H7 (cell line): ENCODE results near the gene PCBP1. TPM values are rescaled to one million over a fixed set of nuclear protein-coding genes. Genes with fewer than 3 reads are reported as not detected.
"Not testable (repeated sequence)": the region's sequence is repeated elsewhere in the genome, so short reads cannot be mapped to it uniquely, and the experiment has no call there.

Experiments
- DNase-seq: peaks from one replicate; pipeline ENCODE4 v3.0.0; 2012
- H3K27me3 ChIP-seq: 2 replicates; pipeline ENCODE4 v1.6.0; 2011; ENCODE audit warnings: mild to moderate bottlenecking, low read length; ENCODE audit not compliant: control insufficient read depth, insufficient read depth
- H3K36me3 ChIP-seq: replicated peaks from 2 replicates; pipeline ENCODE4 v1.5.1; 2011; ENCODE audit warnings: low read length; ENCODE audit not compliant: control insufficient read depth, insufficient read depth
- H3K4me3 ChIP-seq: 2 replicates; pipeline ENCODE4 v1.5.1; 2011; ENCODE audit warnings: low read depth, mild to moderate bottlenecking, control low read depth, low read length, moderate library complexity; ENCODE audit not compliant: insufficient read depth
- total RNA-seq: library from RNA; depleted of rRNA; stranded (reverse); fragments of >200 nt; shearing (Covaris generic); gene quantifications from 2 replicates; pipeline ENCODE4 v1.2.3, GENCODE V29; 2014; rRNA removed

Gene PCBP1
- total RNA-seq = 52.6 and 63.2 TPM in 2 replicates

DNA sequence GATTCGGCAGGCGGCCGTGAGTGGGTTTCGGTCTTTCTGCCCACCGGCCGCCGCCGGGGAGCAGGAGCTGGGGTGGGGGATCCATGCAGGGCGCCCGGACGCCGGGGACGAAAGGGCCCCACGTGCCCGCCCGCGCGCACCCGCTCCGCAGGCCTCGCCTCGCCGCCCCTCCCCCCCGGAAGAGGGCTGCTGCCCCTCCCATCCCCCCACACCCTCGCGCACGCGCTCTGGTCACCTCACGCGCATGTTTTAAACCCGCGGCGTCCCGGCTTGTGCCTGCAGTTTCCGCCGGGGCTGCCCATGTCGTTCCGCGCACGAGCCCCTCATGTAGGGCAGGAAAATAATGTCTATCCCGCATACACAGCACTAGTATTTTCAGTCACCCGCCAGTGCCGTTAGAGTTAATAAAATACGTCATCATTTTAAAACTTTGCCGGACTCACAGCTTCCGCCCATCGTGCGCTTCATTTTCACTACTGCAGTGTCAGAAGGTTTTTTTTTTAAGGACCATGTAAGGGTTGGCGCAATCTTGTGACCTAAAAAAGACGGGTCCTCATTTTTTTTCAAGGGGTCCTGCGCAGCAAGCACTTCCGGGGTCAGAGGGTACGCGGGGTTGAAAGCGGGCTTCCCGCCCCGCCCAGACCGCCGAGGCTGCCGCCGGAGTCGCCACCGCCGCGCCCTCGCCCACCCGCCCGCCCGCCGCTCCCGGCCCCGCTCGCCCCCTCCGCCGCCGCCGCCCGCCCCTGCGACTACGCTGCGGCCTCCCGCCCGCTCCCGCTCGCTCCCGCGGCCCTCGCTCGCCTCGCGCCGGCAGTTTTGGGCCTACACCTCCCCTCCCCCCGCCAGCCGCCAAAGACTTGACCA, at the start of gene PCBP1:
Gene PCBP1, plus strand, starts transcription at position 640 of the 864 bp plus-strand sequence. CDS start 267 bp downstream, outside the sequence.
- Histone ChIP-seq H3K36me3 (peaks cover 14% of the 10 kb centered on the region), H3K27me3 (no peaks in the 10 kb centered on the region), H3K4me3 (peak within 1 kb of the TSS; percentile 79)
- DNase-seq = peak; percentile 98

DNA sequence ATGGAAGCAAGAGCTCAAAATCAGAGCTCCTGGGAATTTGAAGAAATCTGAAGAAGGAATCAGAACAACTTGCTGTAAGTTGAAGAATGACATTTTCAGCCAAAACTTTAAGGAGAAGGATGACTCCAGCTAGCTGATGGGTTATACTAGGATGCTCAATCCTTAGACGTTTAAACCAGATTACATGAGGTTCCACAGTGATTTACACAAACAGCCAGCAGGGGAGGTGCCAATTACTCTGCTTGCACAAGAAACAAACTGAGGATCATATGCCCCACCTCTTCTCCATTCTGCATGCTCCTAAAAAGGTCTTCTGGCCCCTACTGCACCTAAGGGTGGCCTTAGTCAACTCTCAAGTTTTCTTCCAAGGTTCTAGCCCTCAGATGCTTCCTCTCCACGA, 47.9 kb upstream of the PCBP1 start:
- no peaks in the 10 kb centered on the region for H3K27me3 ChIP-seq
- H3K36me3 ChIP-seq = no peaks in the 10 kb centered on the region
- no peak overlapping the region for H3K4me3 ChIP-seq
- no peak for DNase-seq

DNA sequence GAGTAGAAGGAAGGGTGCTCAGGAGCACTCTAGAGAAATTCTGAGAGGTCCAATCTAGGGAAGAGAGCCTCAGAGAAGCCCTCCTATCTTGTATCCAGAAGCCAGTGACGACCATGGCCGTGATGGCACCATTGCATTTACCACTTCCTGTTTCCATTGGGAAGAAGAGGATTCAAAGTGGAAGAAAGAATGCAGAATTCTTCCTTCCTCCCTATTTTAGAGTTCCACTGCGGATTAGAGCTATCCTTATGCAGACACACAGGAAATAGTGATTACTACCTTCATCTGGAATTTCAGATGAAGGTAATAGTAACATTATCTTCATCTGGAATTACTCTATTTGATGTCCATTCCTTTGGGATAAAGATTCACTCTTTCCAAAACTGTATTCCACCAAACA, 45.6 kb upstream of the PCBP1 start:
- H3K27me3 ChIP-seq = no peaks in the 10 kb centered on the region
- H3K36me3 ChIP-seq = peaks cover 2% of the 10 kb centered on the region; the same call in 1 of the 2 replicates
- H3K4me3 ChIP-seq = no peak overlapping the region
- DNase-seq = no peak

DNA sequence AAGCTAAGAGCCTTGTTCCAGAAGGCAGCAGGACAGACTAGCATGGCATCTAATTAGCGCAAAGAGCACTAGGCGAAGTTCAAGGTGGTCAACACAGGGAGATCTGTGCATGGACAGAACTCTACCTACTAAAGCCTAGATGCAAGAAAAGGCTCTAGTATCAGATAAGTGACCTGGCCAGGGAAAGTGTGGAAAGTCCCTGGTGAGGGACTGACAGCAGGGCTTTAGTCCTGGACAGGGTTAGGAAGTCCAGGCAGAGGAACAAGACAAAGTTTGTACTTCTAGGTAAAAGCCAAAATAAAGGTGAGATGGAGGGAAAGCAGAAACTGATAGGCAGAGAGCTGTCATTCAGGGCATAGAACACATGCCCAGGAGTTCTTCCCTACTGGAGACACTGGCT, 45.0 kb upstream of the PCBP1 start:
- Histone ChIP-seq H3K4me3 (no peak overlapping the region), H3K36me3 (peaks cover 2% of the 10 kb centered on the region; the same call in 1 of the 2 replicates), H3K27me3 (no peaks in the 10 kb centered on the region)
- DNase-seq = no peak

DNA sequence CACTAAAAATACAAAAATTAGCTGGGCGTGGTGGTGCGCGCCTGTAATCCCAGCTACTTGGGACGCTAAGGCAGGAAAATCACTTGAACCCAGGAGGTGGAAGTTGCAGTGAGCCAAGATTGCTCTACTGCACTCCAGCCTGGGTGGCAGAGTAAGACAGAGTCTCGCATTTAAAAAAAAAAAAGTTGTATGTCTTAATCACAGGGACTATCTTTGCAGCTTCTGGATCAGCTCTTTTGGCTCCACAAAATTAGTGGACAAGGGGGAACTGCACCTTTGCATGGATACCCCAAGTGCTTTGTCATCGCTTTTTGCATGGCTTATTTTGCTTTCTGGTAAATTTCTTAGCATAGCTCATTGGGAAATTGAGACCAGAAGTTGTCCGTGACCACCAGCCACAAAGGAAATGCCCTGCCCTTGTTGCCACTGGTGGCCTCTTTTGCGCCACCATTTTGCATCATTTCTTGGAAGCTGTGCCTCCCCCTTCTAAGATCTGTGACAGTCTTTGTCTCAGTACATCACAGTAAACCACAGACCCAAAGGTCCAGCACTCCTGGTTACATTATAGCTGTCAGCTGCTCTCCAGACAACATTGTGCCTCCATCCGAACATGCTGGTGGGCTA, 43.9 kb upstream of the PCBP1 start:
- no peak for DNase-seq
- Histone ChIP-seq H3K36me3 (peaks cover 2% of the 10 kb centered on the region; the same call in 1 of the 2 replicates), H3K4me3 (no peak overlapping the region), H3K27me3 (no peaks in the 10 kb centered on the region)

DNA sequence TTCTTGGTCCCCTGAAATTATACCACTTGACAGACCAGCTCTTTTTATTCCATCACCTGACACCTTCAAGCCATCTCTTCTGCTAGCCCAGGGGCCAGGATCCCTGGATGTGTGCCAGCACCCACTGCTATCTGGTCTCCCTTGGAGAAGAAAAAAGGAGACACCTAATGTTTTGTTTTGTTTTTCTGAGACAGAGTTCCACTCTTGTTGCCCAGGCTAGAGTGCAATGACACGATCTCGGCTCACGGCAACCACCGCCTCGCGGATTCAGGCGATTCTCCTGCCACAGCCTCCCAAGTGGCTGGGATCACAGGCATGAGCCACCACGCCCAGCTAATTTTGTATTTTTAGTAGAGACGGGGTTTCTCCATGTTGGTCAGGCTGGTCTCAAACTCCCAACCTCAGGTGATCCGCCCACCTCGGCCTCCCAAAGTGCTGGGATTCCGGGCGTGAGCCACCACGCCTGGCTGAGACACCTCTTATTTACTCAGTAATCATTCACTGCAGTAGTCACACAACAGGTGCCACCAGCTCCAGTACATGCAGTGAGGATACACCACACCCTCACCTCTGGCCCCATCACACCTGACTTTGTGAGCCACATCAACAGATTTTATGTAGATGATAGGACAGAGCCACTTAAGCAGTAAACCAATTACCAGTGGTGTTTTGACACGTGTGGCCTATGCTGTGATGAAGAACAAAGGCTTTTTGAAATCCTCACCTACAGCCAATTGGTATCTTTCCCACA, 42.8 kb upstream of the PCBP1 start:
- Histone ChIP-seq H3K36me3 (peaks cover 6% of the 10 kb centered on the region), H3K4me3 (no peak overlapping the region), H3K27me3 (no peaks in the 10 kb centered on the region)
- no peak for DNase-seq

DNA sequence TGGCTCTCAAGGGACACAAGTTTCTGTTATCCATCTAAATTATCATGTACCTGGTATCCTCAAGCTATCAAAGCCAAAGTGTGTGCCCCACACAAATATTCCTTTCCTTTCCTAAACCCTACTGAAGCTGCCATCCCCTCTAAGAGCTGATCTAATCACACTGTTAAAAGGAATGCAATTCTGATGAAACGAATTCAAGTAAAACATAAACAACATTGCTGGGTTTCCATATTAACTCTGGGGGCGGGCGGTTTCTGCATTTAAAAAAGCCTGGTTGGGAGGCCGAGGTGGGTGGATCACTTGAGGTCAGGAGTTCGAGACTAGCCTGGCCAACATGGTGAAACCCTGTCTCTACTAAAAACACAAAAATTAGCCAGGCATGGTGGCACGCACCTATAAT, 41.9 kb upstream of the PCBP1 start:
- Histone ChIP-seq H3K27me3 (no peaks in the 10 kb centered on the region), H3K36me3 (peaks cover 6% of the 10 kb centered on the region), H3K4me3 (no peak overlapping the region)
- DNase-seq = no peak

DNA sequence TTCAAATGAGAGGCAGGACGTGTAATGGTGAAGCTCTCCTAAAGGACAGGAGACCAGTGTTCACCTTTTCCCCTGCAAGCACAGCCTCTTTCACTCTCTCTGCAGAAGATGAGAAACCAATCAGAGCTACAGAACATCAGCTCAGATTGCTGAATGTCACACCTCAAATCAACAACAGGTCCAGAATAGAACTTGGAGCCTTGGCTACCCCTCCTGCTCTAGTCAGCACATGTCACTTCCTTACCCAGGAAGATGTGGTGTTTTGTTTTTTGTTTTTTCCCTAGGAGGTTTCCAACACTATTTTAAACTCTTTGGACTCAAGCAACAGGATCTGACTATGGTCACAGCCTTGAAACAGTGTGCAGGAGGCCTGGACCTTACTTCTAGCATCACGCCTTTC, 41.3 kb upstream of the PCBP1 start:
- no peak for DNase-seq
- Histone ChIP-seq H3K4me3 (no peak overlapping the region), H3K36me3 (peaks cover 6% of the 10 kb centered on the region), H3K27me3 (no peaks in the 10 kb centered on the region)

DNA sequence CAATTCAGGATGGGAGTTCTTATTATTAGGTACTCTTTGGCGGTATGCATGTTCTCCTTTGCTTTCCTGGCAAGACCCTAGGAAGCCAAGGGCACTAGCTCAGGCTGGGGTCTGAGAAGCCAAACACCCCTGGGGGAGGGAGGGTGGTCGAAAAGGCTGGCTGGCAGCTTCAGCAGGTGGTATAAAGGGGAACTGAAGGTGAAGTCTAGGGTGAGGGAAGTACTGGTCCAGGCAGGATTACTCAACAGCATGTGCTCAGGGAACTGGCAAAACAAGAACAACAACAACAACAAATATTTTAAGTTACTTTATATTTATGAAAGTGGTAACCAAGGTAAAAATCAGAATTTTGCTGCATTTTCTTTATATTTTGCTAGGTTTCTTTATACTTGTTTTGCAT, 40.7 kb upstream of the PCBP1 start:
- Histone ChIP-seq H3K36me3 (peaks cover 6% of the 10 kb centered on the region), H3K4me3 (no peak overlapping the region), H3K27me3 (no peaks in the 10 kb centered on the region)
- DNase-seq = no peak

DNA sequence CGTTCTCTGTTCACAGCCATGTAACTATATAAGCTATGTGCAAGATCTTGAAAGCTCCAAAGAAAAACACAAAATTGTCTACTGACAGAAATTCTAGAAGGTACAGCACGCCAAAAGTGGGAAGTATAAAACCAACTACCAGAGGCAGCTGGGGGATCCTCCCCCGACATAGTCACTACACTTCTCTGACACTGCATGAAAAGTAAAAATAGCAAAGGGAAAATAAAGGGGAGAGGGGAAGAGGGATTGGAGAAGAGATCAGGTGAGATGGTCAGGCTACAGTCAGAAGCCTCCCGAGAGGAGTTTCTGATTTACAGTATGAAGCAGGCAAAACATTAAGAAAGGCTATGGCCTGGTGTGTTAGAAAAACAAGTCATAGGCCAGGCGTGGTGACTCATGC, 39.8 kb upstream of the PCBP1 start:
- Histone ChIP-seq H3K36me3 (peaks cover 6% of the 10 kb centered on the region), H3K27me3 (no peaks in the 10 kb centered on the region), H3K4me3 (no peak overlapping the region)
- DNase-seq = no peak

DNA sequence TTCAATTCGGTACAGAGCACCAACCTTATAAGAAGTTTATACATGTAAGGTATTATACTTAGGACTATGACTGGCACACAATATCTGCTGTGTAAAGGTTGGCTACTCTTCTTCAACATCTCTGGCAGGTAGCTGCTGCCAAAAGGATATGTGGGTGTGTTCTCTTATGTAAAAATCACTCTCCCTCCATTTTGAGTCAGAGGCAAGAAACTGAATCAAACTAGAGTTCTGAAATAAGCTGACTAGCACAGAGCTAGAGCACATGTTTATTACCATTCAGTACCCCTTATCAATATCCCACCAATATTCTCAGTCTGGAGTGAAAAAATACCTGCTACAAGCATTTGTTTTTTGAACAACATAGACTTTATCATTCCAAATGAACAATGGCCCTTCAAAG, 38.0 kb upstream of the PCBP1 start:
- peaks cover 7% of the 10 kb centered on the region for H3K36me3 ChIP-seq
- no peak for DNase-seq
- no peaks in the 10 kb centered on the region for H3K27me3 ChIP-seq
- H3K4me3 ChIP-seq = no peak overlapping the region

DNA sequence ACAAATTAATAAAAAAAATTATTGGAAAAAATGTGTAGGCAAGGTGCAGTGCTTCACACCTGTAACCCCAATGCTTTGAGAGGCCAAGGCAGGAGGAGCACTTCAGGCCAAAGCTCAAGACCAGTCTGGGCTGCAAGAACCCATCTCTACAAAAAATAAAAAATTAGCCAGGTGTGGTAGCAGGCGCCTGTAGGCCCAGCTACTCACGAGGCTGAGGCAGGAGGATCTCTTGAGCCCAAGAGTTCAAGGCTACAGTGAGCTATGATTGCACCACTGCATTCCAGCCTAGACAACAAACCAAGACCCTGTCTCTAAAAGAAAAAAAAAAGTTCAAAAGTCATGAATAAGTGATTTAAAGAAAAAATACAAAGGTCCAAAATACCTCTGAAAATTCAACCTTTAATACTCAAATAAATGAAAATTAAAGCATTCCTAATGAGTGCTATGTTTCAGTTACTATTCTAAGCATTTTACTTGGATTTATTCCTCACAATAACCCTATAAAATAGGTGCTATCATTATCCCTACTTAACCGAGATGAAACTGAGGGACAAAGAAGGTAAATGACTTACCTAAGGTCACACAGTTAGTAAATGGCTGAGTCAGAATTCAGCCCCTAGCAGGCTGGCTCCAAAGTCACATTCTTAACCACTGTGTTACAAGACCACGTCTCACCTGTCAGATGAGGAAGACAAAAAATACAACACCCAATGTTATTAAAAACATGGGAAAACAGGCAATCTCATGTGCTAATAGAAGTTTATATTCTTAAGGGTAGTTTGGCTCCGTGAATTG, 36.4 kb upstream of the PCBP1 start:
- Histone ChIP-seq H3K4me3 (no peak overlapping the region), H3K36me3 (peaks cover 6% of the 10 kb centered on the region), H3K27me3 (no peaks in the 10 kb centered on the region)
- DNase-seq = no peak

DNA sequence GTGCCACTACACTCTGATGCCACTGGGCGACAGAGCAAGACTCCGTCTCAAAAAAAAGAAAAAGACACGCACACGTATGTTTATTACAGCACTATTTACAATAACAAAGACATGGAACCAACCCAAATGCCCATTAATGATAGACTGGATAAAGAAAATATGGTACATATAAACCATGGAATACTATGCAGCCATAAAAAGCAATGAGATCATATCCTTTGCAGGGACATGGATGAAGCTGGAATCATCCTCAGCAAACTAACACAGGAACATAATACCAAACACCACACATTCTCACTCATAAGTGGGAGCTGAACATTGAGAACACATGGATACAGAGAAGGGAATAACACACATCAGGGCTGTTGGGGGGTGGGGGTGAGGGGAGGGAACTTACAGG, 32.0 kb upstream of the PCBP1 start:
- H3K4me3 ChIP-seq, H3K36me3 ChIP-seq, DNase-seq, H3K27me3 ChIP-seq: not testable (repeated sequence)

DNA sequence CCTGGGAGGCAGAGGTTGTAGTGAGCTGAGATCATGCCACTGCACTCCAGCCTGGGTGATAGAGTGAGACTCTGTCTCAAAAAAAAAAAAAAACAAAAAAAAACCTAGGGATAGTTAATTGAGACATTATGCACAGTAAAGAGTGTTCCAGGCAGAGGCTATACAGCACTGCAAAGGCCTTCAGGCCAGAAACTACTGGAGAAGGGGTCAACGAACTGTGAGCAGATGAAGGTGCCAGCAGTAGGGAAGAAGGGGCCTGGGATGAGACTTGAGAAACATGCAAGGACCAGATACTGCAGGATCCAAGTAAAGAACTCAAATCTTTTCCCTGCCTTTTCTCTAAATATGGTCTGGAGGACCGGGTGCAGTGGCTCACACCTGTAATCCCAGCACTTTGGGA, 26.0 kb upstream of the PCBP1 start:
- Histone ChIP-seq H3K27me3 (no peaks in the 10 kb centered on the region), H3K4me3 (no peak overlapping the region), H3K36me3 (peaks cover 13% of the 10 kb centered on the region)
- no peak for DNase-seq
